ENCODE results near the gene IQCK.
"Not testable (repeated sequence)": the region's sequence is repeated elsewhere in the genome, so short reads cannot be mapped to it uniquely, and the experiment has no call there.

The IQCK gene

DNA sequence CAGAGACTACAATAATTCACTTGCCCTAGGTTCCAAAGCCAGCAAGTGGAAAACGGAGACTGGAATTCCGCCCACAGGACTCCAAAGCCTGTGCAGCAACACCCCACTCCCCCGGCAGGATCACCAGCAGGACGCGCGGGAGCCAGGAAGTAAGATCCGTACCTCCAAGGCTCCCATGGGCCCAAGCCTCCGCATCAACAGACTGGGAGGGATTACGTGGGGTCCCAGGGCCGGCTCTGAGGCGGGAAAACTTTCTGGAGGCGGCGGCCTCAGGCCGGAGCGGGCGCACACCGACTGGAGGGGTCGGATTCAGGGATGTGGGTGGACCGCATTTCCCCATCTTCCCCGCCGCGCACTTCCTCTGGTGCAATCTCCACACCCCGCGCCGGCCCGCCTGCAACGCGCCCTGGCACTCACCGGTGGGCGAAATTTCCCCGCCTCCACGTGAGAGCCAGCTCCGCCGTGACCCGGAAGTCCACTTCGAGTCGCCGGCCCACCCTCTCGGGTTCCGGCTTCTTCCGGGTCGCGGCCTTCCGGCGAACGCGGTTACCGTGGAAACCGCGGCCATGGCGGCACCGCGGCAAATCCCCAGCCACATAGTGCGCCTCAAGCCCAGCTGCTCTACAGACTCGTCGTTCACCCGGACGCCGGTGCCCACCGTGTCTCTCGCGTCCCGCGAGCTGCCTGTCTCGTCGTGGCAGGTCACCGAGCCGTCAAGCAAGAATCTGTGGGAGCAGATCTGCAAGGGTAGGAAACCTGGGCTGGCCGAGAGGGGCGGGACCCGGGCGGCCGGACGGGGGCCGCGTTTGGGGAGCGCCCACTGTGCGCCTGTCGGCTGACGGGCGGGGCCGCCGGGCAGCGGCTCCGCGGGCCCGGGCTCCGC, at the start of gene IQCK, which contains the start of gene KNOP1:
Gene IQCK, plus strand, starts transcription at position 531 of the 883 bp plus-strand sequence. Its CDS starts 36 bp downstream, at position 567.
Gene KNOP1, minus strand, starts transcription at position 487 of the 883 bp plus-strand sequence. CDS start 3,192 bp downstream, outside the sequence.
- DNase-seq (ENCODE audit: low read depth), result no peak

DNA sequence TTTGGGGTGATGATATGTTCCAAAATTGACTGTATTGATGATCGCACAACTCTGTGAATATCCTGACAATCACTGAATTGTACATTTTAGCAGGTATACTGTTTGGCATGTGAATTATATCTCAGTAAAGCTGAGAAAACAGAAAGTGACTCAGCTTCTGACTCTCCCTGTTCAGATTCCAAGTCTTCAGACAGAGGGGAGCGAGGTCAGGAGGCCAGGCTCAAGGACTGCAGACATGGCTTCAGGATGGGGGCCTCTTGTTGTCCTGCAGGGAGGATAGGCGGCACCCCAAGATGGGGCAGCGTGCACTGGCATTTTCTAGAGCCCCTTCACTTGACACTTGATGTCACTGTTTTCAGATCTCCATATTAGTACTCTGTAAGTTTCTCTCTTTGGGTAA, 45.7 kb upstream of the IQCK start:
- no peak for DNase-seq (ENCODE audit: low read depth)

GRCh38 chr16:19674485-19674884, 43.6 kb upstream of the IQCK start:
- DNase-seq (ENCODE audit: low read depth), result no peak

DNA sequence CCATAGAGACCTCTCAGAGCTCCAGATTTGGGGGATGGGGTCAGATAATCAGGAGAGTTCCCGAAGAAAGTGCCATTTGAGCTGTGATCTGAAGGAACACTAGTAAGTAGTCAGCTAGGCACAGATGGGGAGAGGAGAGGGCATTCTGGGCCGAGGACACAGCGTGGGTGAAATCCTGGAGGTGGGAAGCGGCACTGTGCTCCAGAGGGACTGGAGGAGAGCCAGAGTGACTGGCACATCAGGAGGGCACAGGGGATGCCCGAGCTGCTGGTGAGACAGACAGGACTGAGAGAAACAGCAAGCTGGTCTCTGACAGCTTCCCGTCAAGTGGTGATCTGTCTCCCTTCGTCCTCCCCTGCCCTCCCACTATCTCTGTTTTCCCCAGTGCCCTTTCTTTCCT, 40.7 kb upstream of the IQCK start:
- DNase-seq (ENCODE audit: low read depth), result no peak

DNA sequence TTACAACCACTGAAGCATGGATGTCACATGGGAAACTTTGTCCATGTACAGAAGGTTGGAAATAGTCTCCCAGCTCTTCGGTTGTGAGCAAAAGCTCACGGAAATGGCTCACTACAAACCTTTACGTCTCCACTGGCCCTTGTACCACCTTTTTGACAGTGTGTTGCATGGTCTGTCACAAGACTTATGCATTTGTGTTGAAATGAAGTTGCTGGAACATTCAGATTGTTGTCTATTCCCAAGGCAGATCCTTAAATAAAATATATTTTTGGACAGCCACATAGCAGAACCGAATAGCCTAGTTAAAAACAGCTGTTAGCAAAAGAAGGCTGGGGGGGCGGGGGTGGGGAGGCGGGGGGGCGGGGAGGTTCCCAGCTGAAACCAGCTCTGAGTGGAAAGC, 39.3 kb upstream of the IQCK start:
- DNase-seq (ENCODE audit: low read depth), result no peak

GRCh38 chr16:19679281-19679680, 38.8 kb upstream of the IQCK start:
- DNase-seq (ENCODE audit: low read depth), result not testable (repeated sequence)

- DNase-seq (ENCODE audit: low read depth), result no peak
Observed at GRCh38 chr16:19680881-19681340, 37.2 kb upstream of the IQCK start.

DNA sequence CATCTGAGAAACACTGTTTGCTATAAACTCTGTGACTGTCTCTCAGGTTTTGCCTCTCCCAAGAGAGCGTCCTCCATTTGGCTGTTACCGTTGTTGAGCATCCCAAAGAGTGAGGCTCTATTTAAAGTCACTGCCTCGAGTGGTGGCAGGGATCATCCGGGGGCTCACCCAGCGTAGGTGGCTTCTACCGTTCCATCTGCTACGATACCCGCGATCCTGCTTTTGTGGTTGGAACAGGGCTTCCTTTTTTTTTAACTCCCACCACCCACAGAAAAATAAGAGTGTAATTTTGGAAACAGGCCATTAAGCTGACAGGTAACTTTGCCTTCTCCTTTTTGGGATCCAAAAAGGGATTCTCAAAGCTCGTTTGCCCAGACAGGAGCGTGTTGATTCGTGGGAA, 36.4 kb upstream of the IQCK start:
- DNase-seq (ENCODE audit: low read depth), result no peak

- no peak for DNase-seq (ENCODE audit: low read depth)
Observed at GRCh38 chr16:19683453-19684236, 34.4 kb upstream of the IQCK start.

DNA sequence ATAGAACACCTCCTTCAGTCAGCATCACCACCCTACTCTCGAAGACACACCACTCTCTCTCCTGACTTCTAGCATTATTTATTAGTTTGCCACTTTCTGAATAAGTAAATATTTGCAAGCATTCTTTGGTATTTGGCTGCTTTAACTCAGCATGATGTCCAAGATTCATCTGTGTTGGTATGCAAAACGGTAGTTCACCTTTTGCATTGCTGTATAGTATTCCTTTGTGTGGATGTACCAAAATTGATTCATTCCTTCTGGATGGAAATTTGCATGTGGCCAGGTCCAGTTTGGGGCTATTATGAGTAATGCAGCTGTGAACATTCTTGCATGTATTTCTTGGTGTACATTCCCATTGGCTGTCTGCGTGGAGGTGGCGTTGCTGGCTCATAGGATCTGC, 32.9 kb upstream of the IQCK start:
- no peak for DNase-seq (ENCODE audit: low read depth)

DNA sequence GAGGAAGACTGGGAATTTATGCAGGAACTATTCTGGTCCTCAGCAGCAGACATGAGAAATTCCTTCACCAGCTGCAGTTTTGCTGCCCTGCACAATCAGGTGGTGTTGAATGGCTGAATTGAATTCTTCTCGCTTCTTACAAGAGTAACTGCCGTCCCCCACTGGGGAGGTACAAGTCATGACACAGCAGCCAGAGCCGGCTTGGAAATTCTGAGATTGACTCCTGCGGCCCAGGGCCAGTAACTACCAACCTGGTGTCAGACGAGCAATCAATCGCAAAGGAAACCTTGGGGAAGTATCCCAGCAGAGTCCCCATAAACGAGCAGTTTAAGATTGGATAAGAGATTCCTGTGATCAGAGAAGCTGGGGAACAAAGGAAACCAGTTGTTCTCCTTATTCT, 30.8 kb upstream of the IQCK start:
- no peak for DNase-seq (ENCODE audit: low read depth)

GRCh38 chr16:19688396-19689024, 29.6 kb upstream of the IQCK start:
- DNase-seq (ENCODE audit: low read depth), result no peak

GRCh38 chr16:19689342-19689741, 28.7 kb upstream of the IQCK start:
- DNase-seq (ENCODE audit: low read depth), result no peak

DNA sequence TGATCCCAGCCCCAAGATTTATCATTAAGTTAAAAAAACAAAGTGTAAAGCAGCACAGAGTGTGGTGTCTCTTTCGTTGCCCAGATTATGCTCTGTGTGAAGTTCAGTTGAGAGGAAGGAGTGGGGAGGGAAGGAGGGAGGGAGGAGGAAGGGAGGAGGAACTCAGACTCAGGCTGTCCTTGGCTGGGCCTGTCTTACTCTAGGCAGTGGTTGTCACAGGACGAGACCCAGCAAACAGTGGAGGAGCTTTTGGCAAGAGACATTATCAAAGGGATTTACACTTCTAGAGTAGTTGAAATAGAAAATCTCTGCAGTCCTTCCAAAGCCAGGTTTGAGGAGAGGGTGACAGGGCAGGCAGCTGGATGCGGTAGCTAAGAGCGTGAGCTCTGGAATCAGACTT, 27.9 kb upstream of the IQCK start:
- DNase-seq (ENCODE audit: low read depth), result no peak

DNA sequence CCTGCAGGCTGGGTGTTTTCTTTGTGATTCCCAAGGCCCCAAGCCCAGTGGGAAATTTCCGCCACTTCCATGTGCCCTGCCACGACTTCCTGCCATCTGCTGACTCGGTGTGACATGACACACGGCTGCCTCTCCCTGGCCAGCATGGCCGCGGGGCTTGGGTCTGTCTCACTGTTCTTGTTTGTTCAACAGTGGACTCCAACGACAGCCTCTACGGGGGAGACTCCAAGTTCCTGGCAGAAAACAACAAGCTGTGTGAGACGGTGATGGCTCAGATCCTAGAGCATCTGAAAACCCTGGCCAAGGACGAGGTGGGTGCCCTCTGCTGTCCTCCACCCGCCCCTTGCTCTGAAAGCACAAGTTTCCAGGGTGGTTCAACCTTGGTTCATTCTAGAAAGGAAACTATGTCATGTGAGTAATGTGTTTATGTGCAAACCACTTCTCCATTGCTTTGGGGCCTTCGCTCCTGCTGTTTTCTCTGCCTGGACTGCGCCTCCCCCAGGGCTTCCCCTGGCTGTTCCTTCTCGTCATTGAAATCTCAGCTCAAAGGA, 26.8 kb upstream of the IQCK start:
- no peak for DNase-seq (ENCODE audit: low read depth)

DNA sequence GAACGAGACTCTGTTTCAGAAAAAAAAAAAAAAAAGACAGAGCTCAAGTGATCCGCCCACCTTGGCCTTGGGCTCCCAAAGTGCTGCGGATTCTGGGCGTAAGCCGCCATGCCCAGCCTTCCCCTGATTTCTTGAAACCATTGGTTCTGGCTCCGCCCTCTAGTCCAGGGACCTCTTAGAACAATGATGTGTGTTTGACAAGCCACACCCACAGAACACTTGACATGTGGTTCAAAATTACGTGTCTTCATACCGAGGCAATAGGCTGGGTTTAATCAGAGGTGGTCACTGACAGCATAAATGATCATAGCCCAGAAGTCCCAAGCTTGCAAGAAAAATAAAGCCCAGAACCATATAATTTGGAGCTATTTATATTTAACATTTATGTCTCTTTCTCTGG, 23.1 kb upstream of the IQCK start:
- no peak for DNase-seq (ENCODE audit: low read depth)

DNA sequence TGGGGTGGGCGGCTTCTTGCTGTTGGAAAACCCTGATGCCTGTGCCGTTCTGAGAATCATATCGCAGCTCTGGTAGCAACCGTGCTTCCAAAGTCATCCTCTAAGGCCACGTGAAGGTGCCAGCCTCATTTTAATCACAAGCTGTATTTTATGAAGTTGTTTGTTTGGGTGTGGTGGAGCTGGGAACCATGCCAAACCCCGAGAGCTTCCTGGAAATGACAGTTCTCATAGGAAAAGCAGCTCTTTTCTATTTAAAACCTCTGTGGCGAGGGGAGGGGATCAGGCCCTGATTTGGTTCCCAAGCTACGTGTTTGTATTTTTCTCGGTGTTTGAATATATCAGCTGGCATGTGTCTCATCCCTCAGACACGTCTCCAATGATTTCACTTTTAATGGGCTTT, 21.7 kb upstream of the IQCK start:
- DNase-seq (ENCODE audit: low read depth), result peak; percentile 76

DNA sequence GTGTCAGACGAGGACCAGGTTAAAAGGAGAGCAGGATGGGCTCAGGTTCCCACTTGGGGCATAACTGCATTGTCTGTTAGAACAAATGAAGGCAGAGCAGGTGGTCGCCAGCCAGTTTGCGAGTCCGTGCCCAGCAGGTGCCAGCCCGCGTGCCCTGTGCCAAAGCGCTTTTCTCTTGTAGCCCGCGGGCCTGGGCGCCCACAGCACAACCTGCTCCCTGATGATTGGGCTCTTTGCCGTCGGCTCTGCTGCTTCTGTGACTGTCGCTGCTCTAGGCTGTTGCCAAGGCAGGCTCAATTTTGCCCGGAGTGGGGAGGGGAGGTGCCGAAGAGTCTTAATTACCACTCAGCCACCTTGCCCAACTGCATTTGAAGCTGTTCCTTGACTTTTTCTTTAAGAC, 21.1 kb upstream of the IQCK start:
- no peak for DNase-seq (ENCODE audit: low read depth)

GRCh38 chr16:19697756-19698318, 20.2 kb upstream of the IQCK start:
- no peak for DNase-seq (ENCODE audit: low read depth)

GRCh38 chr16:19698480-19699465, 19.3 kb upstream of the IQCK start:
- DNase-seq (ENCODE audit: low read depth), result no peak

- no peak for DNase-seq (ENCODE audit: low read depth)
Observed at GRCh38 chr16:19699472-19699871, 18.6 kb upstream of the IQCK start.

Data from non-pigmented ciliary epithelial cell (primary cell).